ENCODE measurements around the gene RAB40A.
A peak's percentile ranks its signal among the peaks of the same experiment; 100 is the strongest.

Gene RAB40A, protein sequence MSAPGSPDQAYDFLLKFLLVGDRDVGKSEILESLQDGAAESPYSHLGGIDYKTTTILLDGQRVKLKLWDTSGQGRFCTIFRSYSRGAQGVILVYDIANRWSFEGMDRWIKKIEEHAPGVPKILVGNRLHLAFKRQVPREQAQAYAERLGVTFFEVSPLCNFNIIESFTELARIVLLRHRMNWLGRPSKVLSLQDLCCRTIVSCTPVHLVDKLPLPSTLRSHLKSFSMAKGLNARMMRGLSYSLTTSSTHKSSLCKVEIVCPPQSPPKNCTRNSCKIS

DNA sequence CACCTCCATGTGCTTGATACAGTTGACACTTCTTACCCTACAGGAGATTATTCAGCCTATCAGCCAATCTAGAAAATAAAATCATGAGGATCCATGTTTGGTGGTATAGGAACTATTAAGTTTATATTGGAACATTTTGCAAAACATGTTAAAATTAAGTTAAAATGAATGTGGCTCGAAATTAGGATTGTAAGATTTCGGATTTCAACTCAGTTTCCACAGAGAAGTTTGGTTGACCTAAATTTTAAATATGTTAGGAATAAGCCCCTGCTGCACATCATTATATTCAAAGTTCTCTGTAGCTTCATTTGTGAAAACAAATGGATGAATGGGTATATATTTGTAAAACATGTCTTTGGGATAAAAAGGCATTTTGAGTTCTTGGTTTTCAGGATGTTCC lies at the start of gene RAB40A:
Gene RAB40A, minus strand, starts transcription at position 101 of the 400 bp plus-strand sequence. CDS start 18,733 bp downstream, outside the sequence.
- DNase-seq, result no peak

DNA sequence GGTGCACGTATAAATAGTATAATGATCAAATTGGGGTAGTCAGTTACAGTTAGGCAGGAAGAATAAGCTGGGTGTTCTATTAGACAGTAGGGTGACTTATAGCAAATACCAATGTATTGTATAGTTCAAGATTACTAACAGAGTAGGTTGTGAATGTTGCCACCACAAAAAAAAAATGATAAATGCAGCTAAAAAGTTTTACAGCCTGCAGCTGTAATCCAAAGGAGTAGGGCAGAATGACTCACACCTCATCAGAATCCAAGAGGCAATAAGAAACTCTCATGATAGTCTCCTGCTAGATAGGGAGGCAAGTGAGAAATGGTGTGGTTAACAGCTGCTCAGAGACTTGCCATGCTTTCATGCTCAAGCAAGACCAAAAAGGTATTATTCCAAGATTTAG lies 46.5 kb upstream of the RAB40A start:
- no peak for DNase-seq

DNA sequence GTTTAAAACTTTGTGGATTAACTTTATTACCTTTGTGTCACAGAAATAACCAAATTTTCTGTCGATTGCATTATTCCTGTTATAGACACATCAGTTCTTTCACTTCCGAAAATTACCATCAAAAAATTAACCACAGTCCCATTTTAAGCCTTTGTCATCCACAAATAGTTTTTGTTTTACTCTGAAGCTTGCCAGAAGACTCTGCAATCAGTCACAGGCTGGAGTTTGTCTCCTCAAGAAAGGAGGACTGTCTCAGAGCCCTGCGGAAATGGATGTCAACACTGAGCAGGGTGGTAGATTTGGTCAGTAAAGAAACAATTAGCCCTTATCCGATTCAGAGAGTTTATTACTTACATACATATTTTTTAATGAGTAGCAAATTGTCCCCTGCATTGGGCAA lies 45.9 kb upstream of the RAB40A start:
- DNase-seq, result no peak

DNA sequence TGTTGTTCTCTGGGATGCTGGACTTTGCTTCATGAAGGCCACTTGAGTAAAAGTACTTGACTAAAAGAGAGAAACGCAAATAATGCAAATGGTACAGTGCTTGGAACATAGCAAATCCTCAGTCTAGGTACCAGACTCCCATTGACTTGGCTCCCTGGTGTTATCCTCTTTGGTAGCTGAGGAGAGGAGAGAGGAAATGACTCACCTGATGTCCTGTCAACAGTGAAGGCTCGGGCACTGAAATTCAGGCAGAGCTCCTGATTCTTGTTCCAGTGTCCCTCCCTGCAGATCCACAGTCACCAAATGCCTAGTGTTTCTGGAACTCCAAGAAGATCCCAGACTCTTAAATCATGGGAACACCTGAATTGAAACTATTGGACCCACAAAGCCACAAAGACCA lies 43.5 kb upstream of the RAB40A start:
- DNase-seq, result no peak

DNA sequence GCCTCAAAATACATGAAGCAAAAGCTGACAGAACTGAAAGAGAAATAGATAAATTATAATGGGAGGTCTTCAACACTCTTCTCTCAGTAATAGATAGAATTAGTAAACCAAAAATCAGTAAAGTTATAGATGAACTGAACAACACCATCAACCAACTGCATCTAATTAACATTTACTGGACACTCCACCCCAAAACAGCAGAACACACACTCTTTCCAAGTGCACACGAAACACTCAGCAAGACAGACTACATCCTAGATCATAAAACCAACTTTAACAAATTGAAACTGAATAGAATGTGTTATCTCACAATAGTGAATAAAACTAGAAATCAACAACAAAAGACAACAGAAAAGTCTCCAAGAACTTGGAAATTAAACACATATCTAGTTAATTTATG lies 41.0 kb upstream of the RAB40A start:
- DNase-seq, result no peak

DNA sequence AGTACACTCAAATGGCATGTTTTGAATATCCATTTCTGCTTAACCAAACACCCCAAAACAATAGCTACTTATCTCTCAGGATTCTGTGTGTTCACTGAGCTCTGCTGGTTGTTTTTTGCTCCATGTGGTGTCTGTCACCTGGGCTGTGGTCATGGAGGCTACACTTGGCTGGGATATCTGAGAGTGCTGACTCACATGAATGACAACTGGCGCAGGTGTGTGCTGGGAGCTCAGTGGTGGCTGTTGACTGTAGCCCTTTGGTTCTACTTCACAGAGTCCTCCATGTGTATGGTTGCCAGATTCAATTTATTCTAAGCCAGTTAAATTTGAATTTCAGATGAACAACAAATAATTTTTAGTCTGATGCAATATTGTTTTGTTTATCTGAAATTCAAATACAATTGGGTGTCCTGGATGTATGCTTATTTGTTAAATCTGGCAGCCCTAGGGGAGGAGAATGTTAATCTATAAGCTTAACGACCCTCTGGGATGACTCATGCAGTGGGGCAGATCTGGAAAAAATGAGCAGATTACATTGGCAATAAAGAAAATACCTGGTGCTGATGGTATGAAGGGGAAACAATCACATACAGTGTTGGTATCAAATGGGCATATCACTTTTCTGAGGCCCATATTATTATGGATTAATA lies 37.8 kb upstream of the RAB40A start:
- no peak for DNase-seq

DNA sequence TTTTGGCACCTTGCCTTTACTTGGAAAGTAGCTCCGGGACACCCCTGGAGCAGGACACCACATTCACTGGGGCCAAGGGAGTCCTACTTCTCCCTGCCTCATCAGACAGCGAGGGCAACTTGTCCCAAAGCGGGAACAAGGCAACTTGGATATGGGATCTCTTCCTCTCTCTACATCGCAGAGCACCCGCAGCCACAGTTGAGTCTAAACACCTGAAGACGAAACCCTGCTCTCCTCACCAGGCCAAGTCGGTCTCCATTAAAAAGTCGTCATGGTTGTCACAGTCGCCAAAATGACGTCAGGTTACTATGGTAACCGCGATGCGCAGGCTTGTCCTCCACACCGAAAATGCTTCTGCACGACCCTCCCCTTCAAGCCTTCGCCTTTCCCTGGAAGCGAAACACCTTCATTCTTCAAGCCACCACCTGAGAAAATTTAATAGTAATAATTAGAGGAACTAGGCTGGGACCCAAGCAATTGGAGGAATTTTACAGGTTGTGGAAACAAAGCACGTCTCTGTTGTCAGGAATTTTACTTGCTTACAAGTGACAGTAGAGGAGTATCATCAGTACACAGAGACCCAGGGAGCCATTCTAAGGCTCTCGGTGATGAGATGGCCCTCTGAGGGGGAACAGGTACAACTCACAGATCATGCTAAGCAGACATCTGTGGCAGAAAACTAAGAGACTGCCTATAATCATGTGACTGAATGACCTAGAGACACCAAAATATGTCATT lies 35.6 kb upstream of the RAB40A start:
- peak; percentile 62 for DNase-seq

DNA sequence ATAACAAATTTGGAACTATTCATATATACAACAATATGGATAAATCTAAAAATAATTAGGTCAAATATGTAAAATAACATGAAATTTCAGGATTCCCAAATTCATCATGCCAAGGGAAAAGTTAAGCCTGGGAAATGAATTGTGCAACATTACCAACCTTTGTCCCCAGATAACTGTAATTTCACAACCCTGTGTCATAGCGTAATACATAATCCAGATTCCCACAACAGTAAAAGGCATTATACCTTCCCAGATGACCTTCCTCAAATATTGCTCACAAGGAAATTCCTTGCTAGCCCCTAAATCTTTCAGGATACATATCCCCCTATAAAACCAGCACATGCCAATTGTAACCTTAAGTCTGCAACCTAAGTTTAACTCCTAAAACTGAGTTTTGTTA lies 32.9 kb upstream of the RAB40A start:
- no peak for DNase-seq

DNA sequence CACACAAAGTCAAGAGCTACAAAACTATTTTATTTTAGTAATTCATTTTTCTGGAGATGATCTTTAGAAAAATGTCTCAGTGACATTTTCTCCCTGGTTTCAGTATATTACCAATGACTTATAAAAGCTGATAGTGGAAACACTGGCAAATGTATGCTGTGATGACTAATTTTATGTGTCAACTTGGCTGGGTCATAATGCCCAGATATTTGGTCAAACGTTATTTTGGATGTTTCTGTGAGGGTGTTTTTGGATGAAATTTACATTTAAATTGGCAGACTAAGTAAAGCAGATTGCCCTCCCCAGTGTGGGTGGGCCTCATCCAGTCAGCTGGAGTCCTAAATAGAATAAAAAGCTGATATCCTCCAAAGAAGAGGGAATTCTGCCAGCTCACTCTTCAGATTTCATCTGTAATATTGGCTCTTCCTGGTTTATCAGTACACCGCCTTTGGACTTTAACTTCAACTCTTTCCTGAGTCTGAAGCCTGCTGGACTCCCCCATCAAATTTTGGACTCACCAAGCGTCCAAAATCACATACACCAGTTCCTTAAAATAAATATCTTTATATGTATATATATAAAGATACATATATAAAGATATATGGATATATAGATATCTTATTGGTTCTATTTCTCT lies 31.2 kb upstream of the RAB40A start:
- DNase-seq, result no peak

DNA sequence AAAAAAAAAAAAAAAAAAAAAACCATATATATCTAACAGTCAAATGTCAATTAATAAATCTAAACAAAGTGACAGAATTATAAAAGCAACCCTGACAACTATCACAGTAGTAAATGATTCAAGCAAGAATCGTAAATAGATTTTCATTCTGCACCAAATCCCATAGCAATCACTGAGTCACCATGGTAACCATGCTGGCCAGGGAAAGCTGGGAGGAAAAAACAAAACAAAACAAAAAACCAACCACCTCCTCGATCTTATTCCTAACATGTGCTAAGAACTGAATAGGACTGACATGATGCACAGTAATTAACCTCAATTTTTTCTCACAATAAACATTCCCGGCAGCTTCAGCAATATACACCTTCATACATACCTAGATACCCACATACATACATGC lies 30.6 kb upstream of the RAB40A start:
- DNase-seq, result no peak

DNA sequence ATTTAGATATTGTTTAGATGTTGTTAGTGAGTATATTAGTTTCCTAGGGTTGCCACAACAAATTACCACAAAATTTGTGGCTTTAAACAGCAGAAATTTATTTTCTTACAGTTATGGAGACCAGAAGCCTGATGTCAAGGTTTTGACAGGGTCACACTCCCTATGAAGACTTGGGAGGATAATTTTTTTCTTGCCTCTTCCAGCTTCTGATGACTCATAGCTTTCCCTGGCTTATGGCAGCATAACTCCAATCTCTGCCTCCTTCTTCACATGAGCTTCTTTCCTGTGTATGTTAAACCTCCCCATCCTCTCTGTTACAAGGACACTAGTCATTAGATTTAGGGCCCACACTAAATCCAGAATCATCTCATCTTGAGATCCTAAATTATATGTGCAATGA lies 20.9 kb upstream of the RAB40A start:
- no peak for DNase-seq

DNA sequence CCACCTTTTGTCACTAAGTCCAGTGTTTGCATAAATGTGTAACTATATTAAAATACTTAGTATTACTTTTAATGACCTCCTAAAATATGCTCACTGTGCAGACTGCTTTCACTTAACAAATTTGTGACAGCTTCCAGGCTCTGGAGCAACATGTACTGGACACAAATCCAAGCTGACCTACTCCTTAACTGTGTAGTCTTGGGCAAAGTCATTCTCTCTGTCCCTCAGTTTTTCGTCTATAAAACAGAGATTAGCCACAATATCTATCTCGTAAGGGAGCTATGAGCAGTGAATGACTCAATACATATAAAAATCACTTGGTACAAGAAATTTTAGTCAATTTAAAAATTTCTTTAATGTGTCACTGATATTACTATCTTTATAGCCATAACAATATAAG lies 20.4 kb upstream of the RAB40A start:
- no peak for DNase-seq

DNA sequence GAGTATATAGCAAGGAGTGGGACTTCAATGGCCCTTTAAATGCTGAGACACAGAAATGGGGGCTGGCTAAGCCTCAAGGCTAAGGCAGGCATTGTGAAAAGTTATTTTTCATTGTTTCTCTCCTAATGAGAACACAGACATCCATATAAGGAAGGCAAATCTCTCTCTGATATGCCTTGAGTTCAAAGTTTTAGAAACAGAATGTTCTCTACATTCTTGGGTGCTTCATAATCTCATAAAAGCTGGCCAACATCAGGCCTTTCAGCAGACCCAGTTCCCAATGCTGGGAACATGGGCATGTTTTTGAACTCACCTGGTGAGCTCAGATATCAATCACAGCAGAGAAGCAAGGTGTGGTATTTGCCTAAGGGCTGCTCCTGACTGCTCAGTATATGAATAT lies 19.4 kb upstream of the RAB40A start:
- DNase-seq, result no peak

DNA sequence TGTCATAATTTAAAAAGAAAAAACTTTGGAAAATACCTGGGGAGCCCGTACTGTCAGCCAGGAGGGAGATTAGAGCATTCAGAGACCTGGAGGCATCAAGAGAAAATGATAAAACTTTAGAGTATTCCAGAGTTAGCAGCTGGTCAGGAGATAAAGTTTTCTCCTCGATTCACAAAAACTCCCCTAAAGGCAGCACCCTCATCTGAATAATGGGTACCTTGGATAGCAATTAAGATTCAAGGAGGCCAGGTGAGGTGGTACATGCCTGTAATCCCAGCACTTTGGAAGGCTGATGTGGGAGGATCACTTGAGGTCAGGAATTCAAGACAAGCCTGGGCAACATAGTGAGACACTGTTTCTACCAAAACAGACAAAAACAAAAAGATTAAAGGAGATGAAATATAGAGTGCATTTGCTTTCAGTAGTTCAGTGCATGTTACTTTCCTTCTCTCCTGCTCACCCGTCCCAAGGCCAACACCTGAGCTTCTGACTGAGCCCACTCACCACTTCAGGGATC lies 18.6 kb upstream of the RAB40A start:
- DNase-seq, result no peak

DNA sequence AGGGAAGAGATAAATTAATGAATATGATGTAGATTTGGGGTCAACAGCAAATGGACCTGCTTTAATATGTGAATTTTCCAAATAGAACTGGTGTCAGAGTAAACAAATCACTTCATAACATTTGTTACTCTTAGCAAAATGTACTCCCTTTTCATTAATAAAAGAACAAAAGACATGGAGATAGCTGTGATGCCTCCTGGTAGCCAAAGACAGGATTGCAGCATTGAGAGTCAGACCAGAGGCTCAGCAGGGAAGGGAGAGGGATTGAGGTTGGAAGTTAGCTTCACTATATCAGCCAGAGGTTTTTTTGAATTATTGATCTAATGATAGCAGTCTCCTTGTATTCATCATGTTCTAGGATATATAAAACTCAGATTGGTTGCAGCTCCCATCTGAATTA lies 17.4 kb upstream of the RAB40A start:
- no peak for DNase-seq

DNA sequence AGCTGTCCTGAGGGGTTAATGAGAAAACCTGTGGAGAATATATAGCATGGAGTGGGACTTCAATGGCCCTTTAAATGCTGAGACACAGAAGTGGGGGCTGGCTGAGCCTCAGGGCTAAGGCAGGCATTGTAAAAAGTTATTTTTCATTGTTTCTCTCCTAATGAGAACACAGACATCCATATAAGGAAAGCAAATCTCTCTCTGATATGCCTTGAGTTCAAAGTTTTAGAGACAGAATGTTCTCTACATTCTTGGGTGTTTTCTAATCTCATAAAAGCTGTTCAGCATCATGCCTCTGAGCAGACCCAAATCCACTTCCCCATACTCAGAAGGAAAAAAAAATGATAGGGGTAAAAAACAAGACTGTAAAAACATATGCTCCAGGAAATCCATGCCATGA lies 16.8 kb upstream of the RAB40A start:
- no peak for DNase-seq

DNA sequence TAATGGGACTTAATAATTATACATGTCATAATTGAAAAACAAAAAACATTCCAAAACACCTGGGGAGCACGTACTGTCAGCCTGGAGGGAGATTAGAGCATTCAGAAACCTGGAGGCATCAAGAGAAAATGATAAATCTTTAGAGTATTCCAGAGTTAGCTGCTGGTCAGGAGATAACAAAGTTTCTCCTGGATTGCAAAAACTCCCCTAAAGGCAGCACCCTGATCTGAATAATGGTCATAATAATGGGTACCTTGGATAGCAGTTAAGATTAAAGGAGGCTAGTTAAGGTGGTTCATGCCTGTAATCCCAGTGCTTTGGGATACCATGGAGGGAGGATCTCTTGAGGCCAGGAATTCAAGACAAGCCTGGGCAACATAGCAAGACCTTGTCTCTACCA lies 15.9 kb upstream of the RAB40A start:
- DNase-seq, result no peak

DNA sequence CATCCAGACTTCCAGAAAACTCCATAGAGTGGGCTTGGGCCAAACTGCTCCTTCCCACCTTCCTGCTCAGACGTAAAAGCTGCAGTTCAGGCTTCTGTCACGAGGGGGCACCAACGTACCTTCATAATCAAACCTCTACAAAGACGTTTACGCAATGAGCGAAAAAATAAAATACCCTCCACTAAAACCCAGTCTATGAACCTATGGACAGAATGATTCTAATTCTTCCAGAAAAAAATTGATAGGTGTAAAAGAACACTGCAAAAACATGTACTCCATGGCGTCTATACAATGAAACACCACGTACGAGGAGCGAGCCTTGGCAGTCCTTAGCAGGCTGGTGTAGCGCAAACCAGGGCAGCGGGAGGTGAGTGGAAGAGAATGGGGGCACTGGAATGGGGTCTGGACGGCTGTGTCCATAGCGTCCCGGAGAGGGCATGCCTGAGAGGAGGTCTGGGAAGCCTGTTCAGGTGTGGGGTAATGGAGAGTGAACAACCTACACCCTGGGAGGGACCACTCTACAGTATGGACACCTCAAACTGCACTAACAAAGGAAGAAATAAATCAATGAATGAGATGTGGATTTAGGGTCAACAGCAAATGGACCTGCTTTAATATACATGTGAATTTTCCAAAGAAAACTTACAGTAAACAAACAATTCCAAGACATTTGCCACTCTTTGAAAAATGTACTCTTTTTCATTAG lies 14.4 kb upstream of the RAB40A start:
- peak; percentile 1 for DNase-seq

DNA sequence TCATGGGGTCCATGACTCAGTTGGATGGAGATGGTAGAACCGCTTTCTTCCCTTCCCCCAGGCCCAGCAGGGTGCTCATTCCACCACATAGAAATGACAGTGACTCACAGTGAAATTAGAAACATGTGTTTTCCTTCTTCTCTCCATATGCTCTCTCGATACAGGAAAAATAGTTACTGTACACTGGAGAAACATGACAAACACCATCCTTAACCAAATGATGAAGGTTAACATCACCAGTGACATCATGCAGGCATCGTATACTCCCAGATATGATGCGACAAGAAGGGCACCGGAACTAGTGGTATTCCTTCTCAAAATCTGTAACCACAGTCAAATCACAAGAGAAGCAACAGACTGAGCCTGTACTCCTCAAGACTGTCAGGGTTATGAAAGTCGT lies 11.7 kb upstream of the RAB40A start:
- no peak for DNase-seq

DNA sequence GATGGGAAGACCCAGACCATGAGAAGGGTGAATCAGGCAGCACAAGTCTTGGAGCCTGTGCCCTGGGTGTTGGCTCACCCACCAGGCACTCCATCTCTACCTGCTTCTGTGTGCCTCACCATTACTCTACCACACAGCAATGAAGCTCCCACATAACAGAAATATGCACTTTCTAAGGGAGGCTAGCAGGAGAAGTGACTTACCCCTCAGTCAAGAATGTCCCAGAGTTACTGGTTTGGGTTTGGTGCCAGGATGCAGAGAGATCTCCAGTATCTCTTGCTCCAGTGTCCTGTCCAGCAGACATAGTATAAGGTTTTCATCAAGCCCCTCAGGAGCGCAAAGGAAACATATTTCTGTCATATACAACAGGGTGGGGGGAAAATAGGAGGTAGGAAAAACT lies 11.3 kb upstream of the RAB40A start:
- DNase-seq, result no peak

DNA sequence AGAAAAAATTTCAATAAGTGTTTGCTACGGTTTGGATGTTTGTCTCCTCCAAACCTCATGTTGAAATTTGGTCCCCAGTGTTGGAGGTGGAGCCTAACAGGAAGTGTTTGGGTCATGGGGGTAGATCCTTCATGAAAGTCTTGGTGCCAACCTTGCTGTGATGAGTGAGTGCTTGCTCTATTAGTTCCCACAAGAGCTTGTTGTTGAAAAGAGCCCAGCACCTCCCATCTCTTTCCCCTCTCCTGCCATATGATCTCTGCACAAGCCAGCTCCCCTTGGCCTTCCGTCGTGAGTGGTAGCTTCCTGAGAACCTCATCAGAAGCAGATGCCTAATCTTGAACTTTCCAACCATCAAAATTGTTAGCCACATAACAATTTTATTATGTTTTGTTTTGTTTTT lies 10.3 kb upstream of the RAB40A start:
- no peak for DNase-seq

DNA sequence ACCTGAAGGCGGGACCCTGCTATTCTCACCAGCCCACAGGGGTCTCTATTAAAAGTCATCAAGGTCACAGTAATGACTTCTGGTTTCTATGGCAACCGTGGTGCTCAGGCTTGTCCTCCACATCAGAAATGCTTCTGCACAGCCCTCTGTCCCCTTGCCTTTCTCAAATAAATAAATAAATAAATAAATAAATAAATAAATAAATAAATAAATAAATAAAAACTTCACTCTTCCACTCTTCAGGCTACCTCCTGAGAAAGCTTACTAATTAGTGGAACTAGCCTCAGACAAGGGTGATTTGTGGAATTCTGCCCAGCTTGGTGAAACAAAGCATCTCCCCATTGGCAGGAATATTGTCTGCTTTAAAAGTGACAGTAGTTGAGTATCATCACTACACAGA lies 5.5 kb upstream of the RAB40A start:
- no peak for DNase-seq

DNA sequence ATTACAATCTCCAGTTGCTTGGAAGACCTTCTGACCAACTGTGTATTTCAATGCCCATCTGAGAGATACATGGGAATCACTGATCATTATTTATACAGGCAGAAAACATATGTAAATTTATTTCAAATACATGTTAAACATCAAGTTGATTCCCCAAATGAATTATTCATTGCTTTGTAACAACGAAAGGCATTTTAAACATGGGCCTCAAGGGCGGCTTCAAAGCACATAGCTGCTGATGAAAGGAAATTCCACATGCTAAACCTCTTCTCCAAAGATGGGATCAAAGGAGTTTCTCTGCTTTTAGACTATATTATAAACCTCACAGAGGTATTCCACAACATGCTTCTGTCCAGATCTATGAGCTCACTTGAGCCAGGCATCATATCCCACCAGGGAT lies 4.3 kb upstream of the RAB40A start:
- DNase-seq, result no peak
